NB4 (cell line): ENCODE data around the gene NR6A1.

Experiments
- DNase-seq: peaks from one replicate; pipeline ENCODE4 v3.0.0; 2010; ENCODE audit warnings: low read depth
- H3K4me3 ChIP-seq: one replicate; pipeline ENCODE4 v1.5.1; 2011; ENCODE audit warnings: mild to moderate bottlenecking, low read depth, low read length, moderate library complexity
- CTCF ChIP-seq: IDR thresholded peaks from one replicate; pipeline ENCODE4 v1.5.1; 2012; ENCODE audit warnings: low read depth, low read length
- MAX ChIP-seq: IDR thresholded peaks from 2 replicates; pipeline ENCODE4 v1.6.1; 2011; ENCODE audit warnings: low read depth, low read length
- MYC ChIP-seq: IDR thresholded peaks from 2 replicates; pipeline ENCODE4 v1.6.1; 2011; ENCODE audit warnings: low read depth, low read length
- POLR2A ChIP-seq: IDR thresholded peaks from 2 replicates; pipeline ENCODE4 v1.6.1; 2011; ENCODE audit warnings: mild to moderate bottlenecking; ENCODE audit not compliant: insufficient read length; ENCODE audit errors: extremely low read depth

The NR6A1 gene

GRCh38 chr9:124611106-124611505, 160.0 kb downstream of the NR6A1 start:
- no peak overlapping the region for H3K4me3 ChIP-seq
- TF ChIP-seq POLR2A: no peak
- no peak for TF ChIP-seq MYC
- TF ChIP-seq MAX: no peak
- no peak for TF ChIP-seq CTCF
- DNase-seq: no peak

GRCh38 chr9:124606027-124606426, 165.1 kb downstream of the NR6A1 start:
- TF ChIP-seq POLR2A (no peak), CTCF (no peak), MYC (no peak), MAX (no peak)
- H3K4me3 ChIP-seq: no peak overlapping the region
- no peak for DNase-seq

GRCh38 chr9:124605258-124605657, 165.9 kb downstream of the NR6A1 start:
- no peak overlapping the region for H3K4me3 ChIP-seq
- no peak for TF ChIP-seq POLR2A
- TF ChIP-seq MYC: no peak
- no peak for TF ChIP-seq MAX
- TF ChIP-seq CTCF: no peak
- no peak for DNase-seq

GRCh38 chr9:124602632-124603031, 168.5 kb downstream of the NR6A1 start:
- H3K4me3 ChIP-seq: no peak overlapping the region
- no peak for TF ChIP-seq MYC
- TF ChIP-seq MAX: no peak
- no peak for TF ChIP-seq CTCF
- TF ChIP-seq POLR2A: no peak
- no peak for DNase-seq

- DNase-seq: no peak
Measured at GRCh38 chr9:124602204-124602603, 168.9 kb downstream of the NR6A1 start.

More at GRCh38 chr9:124602204-124602603, 168.9 kb downstream of the NR6A1 start:
- no peak overlapping the region for H3K4me3 ChIP-seq
- TF ChIP-seq MAX: no peak
- TF ChIP-seq MYC: no peak
- TF ChIP-seq POLR2A: no peak
- TF ChIP-seq CTCF: no peak
